Psoas muscle (tissue), 8 donors: ENCODE measurements around the gene NFATC1. TPM values are rescaled to one million over a fixed set of nuclear protein-coding genes. Genes with fewer than 3 reads are reported as not detected.
"Not testable (repeated sequence)": the region's sequence is repeated elsewhere in the genome, so short reads cannot be mapped to it uniquely, and the experiment has no call there.

Source experiments
- ATAC-seq, 4 donors: fragments of 200-7000 bp; cut with Tn5 transposase; one replicate each; pipeline ENCODE4 v1.9.1; 2020; ENCODE audit warnings: moderate library complexity in 3 of 4, mild to moderate bottlenecking in 2 of 4
- DNase-seq, 2 donors: peaks; one replicate each; pipeline ENCODE4 v3.0.0-alpha.2; 2020
- H3K27ac ChIP-seq: fragments of 200-600 bp; one replicate; pipeline ENCODE4 v1.8.0; 2022
- H3K27me3 ChIP-seq, 3 donors: fragments of 200-600 bp in 1 of 3; one replicate each; pipeline versions ENCODE4 v1.6.1 to v1.8.0; 2013 to 2022; ENCODE audit warnings: low read length in 2 of 3, mild to moderate bottlenecking in 2 of 3, moderate library complexity in 1 of 3; ENCODE audit not compliant: insufficient read depth in 3 of 3
- H3K36me3 ChIP-seq, 2 donors: fragments of 200-600 bp in 1 of 2; one replicate each; pipeline versions ENCODE4 v1.6.1 to v1.8.0; 2013 to 2022; ENCODE audit warnings: low read depth in 1 of 2, mild to moderate bottlenecking in 1 of 2, moderate library complexity in 1 of 2; ENCODE audit not compliant: insufficient read depth in 1 of 2
- H3K4me1 ChIP-seq: fragments of 200-600 bp; one replicate; pipeline ENCODE4 v1.8.0; 2022
- H3K4me3 ChIP-seq: fragments of 200-600 bp; one replicate; pipeline ENCODE4 v1.8.0; 2022; ENCODE audit warnings: mild to moderate bottlenecking
- H3K9me3 ChIP-seq: fragments of 200-600 bp; one replicate; pipeline ENCODE4 v1.8.0; 2022
- WGBS, 3 donors: extraction: QIAGEN DNeasy Blood & Tissue Kit; methylation state at CpG; one replicate each; pipeline versions ENCODE4 v1.1.6 to v1.1.7; 2013; 5-methylcytosine and 5-hydroxymethylcytosine counted together
- intact Hi-C, 2 donors: fragments of 100-400 bp; cut with DNase I; formaldehyde crosslinking; loops; one replicate each; pipeline versions ENCODE4 v1.11.0 to v1.14.2; 2022
- polyA plus RNA-seq, 3 donors: library from polyadenylated mRNA; stranded (reverse); fragments of 200-250 nt; gene quantifications; one replicate each; pipeline ENCODE4 v1.2.3, GENCODE V29; 2013
- total RNA-seq, 4 donors: library from RNA; stranded (reverse); fragmentation: NEBNext Ultra II Directional in 2 of 4; extraction: Animal tissue kit (Norgen Biotek cat#: 25700) in 2 of 4; gene quantifications; one replicate each; pipeline versions ENCODE4 v1.2.1 to v1.2.4, GENCODE V29; 2021 to 2023
- TF ChIP-seq, protein P1 (sequence below): fragments of 200-600 bp; IDR thresholded peaks from one replicate; pipeline ENCODE4 v1.8.0; 2022; ENCODE audit warnings: antibody characterized with exemption
- donor health status: healthy with polysubstance abuse.
- donor health status: DM: no; HTN: no; CAD: no; lungs with moderate emphysema.
- donor health status: Bipolar disorder and iron deficiency.
- donor health status: healthy.
- donor health status: DM: yes; HTN: yes; CAD: no.
- donor health status: DM: no; HTN: no; CAD: no.
- donor health status: DM: no; HTN: no; CAD: no.
- donor health status: DM: yes; HTN: yes; CAD: no.

NFATC1 gene
- total and polyA plus RNA-seq, 7 donors, result 3.0 to 28.7 (median 21.0) TPM

DNA sequence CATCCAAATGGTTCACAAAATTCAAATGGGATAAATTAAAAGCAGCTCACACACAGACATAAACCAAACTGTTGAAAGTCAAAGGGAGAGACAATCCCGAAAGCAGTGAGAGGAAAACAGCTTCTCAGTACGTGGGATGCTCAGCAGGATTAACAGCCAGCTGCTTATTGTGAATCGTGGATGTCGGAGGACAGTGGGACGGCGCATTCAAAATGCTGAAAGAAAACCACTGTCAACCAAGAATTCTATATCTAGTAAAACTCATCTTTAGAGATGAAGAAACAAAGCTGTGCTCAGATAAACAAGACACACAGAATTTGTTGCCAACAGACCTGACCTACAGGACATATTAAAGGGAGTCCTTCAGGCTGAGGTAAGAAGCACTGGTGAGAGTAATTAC lies 102.9 kb downstream of the NFATC1 start:
- no peak overlapping the region for H3K27ac ChIP-seq
- no peaks in the 10 kb centered on the region for H3K4me1 ChIP-seq

DNA sequence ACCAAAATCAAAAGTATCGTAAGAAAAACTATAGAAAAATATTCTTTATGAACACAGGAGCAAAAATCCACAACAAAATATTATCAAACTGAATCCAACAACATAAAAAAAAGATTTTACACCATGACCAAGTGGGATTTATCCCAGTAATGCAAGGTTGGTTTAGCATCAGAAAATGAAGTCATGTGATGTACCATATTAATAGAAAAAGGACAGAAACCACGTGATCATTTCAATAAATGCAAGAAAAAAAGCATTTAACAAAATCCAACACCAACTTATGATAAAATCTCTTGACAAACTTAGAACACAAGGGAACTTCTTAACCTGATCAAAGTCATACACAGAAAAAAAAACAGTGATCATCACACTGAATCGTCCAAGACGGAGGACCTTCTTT lies 105.3 kb downstream of the NFATC1 start:
- H3K36me3 ChIP-seq, result peaks cover 0 to 7% of the 10 kb centered on the region in 2 donors
- no peak for ATAC-seq
- peaks cover 3% of the 10 kb centered on the region for H3K4me1 ChIP-seq
- H3K9me3 ChIP-seq, result peaks cover 4% of the 10 kb centered on the region
- H3K27ac ChIP-seq, result no peak overlapping the region
- 93 to 96% (median 95%) methylated on average over 4 of the region's 4 CpGs for WGBS, 3 donors
- H3K27me3 ChIP-seq, result no peaks in the 10 kb centered on the region
- intact Hi-C loops, result loop anchor here in 1 of 2 donors (10.0 kb wide), 1 partner anchor 64 kb away; no protein-coding TSS in a partner anchor
- no peak for DNase-seq
- H3K4me3 ChIP-seq, result no peak overlapping the region
- TF ChIP-seq, protein P1, sequence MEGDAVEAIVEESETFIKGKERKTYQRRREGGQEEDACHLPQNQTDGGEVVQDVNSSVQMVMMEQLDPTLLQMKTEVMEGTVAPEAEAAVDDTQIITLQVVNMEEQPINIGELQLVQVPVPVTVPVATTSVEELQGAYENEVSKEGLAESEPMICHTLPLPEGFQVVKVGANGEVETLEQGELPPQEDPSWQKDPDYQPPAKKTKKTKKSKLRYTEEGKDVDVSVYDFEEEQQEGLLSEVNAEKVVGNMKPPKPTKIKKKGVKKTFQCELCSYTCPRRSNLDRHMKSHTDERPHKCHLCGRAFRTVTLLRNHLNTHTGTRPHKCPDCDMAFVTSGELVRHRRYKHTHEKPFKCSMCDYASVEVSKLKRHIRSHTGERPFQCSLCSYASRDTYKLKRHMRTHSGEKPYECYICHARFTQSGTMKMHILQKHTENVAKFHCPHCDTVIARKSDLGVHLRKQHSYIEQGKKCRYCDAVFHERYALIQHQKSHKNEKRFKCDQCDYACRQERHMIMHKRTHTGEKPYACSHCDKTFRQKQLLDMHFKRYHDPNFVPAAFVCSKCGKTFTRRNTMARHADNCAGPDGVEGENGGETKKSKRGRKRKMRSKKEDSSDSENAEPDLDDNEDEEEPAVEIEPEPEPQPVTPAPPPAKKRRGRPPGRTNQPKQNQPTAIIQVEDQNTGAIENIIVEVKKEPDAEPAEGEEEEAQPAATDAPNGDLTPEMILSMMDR, result no peak

More for the DNA sequence above, 102.9 kb downstream of the NFATC1 start:
- Histone ChIP-seq H3K36me3 (peaks cover 0 to 11% of the 10 kb centered on the region in 2 donors), H3K27me3 (no peaks in the 10 kb centered on the region), H3K9me3 (peaks cover 4% of the 10 kb centered on the region), H3K4me3 (no peak overlapping the region)
- no peak for DNase-seq
- intact Hi-C loops, result no loop called here
- WGBS, 3 donors, result 96 to 98% (median 98%) methylated on average over 6 of the region's 6 CpGs
- TF ChIP-seq, protein P1, result no peak
- no peak for ATAC-seq

DNA sequence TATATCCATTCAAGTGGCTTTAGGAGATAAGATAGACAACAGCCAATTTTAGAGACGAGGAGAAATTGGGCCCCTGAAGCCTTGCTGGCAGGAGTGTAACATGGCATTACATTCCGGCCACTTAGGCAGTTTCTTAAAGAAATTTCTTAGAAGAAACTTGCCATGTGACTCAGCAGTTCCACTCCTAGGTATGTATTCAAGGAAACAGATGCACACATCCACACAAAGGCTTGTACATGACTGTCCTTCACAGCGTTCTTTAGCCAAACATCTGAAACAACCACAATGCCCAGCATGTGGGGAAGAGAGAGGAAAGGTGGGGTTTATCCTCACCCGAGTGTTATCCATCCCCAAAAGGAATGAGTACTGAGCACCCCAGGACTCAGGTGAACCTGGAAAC lies 107.1 kb downstream of the NFATC1 start:
- intact Hi-C loops, result loop anchor here in 1 of 2 donors (10.0 kb wide), 1 partner anchor 62 kb away; no protein-coding TSS in a partner anchor
- 81 to 92% (median 91%) methylated on average over 4 of the region's 4 CpGs for WGBS, 3 donors
- peaks cover 4% of the 10 kb centered on the region for H3K9me3 ChIP-seq
- no peak for ATAC-seq
- TF ChIP-seq, protein P1, result no peak
- DNase-seq, result no peak
- no peak overlapping the region for H3K4me3 ChIP-seq
- no peak overlapping the region for H3K27ac ChIP-seq
- H3K27me3 ChIP-seq, result no peaks in the 10 kb centered on the region
- H3K36me3 ChIP-seq, result no peaks in the 10 kb centered on the region
- H3K4me1 ChIP-seq, result peaks cover 20% of the 10 kb centered on the region

DNA sequence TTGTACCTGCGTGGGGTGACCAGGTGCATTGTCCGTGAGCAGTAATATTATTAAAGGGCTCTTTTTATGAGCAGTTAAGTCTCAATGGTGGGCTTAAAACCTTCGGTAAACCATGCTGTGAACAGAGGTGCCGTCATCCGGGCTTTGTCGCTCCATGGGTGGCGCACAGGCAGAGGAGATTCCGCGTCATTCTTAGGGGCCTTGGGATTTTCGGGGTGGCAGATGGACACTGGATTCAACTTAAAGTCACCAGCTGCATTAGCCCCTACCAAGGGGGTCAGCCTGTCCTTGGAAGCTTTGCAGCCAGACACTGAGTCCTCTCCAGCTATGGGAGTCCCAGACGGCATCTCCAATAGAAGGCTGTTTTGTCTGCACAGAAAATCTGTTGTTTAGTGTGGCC lies 107.7 kb downstream of the NFATC1 start:
- Histone ChIP-seq H3K36me3 (no peaks in the 10 kb centered on the region), H3K4me1 (peaks cover 24% of the 10 kb centered on the region), H3K27me3 (no peaks in the 10 kb centered on the region), H3K9me3 (peaks cover 3% of the 10 kb centered on the region), H3K27ac (no peak overlapping the region), H3K4me3 (no peak overlapping the region)
- DNase-seq (peak in 1 of 2 donors; percentile 30), ATAC-seq (no peak)
- 97% methylated on average over 11 of the region's 11 CpGs for WGBS, 3 donors
- TF ChIP-seq, protein P1, result no peak
- intact Hi-C loops, result loop anchor here in 1 of 2 donors (10.0 kb wide), 1 partner anchor 61 kb away; no protein-coding TSS in a partner anchor

DNA sequence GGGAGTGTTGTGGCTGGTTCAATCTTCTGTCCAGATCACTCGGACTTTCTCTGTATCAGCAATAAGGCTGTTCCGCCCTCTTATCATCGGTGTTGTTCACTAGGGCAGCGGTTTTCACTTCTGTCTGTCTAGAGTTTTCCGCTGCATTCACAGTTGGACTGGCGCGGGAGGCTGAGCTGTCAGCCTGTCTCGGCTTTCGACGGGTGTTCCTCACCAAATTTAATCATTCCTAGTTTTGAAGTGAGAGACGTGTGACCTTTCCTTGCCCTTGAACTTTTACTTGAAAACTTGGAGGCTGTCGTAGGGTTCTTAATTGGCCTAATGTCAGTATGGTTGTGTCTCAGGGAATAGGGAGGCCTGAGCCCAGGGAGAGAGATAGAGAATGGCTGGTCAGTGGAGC lies 108.3 kb downstream of the NFATC1 start:
- H3K4me3 ChIP-seq, result no peak overlapping the region
- 85 to 96% (median 92%) methylated on average over 12 of the region's 12 CpGs for WGBS, 3 donors
- H3K9me3 ChIP-seq, result no peaks in the 10 kb centered on the region
- no peaks in the 10 kb centered on the region for H3K36me3 ChIP-seq
- ATAC-seq (no peak), DNase-seq (no peak)
- TF ChIP-seq, protein P1, result no peak
- no peak overlapping the region for H3K27ac ChIP-seq
- H3K4me1 ChIP-seq, result peaks cover 27% of the 10 kb centered on the region
- H3K27me3 ChIP-seq, result no peaks in the 10 kb centered on the region
- intact Hi-C loops, result loop anchor here in 1 of 2 donors (10.0 kb wide), 1 partner anchor 61 kb away; no protein-coding TSS in a partner anchor

DNA sequence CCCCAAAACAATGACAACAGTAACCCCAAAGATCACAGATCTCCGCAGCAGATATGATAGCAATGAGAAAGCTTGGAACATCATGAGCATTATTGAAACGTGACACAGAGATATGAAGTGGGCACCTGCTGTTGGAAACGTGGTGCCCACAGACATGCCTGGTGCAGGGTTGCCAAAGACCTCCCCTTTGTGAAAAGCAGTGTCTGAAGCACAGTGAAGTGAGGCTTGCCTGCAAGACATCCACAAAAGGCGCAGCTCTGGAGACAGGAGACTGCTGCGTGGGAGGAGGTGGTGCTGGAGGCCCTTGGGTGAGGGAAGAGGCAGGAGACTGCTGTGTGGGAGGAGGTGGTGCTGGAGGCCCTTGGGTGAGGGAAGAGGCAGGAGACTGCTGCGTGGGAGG lies 108.8 kb downstream of the NFATC1 start:
- ATAC-seq, H3K27ac ChIP-seq, H3K27me3 ChIP-seq, H3K4me3 ChIP-seq, H3K9me3 ChIP-seq, H3K36me3 ChIP-seq, DNase-seq: not testable (repeated sequence)
- H3K4me1 ChIP-seq, result peaks cover 27% of the 10 kb centered on the region
- 47 to 67% (median 57%) methylated on average over 5 of the region's 6 CpGs for WGBS, 3 donors
- intact Hi-C loops, result loop anchor here in 1 of 2 donors (10.0 kb wide), 1 partner anchor 60 kb away; no protein-coding TSS in a partner anchor

DNA sequence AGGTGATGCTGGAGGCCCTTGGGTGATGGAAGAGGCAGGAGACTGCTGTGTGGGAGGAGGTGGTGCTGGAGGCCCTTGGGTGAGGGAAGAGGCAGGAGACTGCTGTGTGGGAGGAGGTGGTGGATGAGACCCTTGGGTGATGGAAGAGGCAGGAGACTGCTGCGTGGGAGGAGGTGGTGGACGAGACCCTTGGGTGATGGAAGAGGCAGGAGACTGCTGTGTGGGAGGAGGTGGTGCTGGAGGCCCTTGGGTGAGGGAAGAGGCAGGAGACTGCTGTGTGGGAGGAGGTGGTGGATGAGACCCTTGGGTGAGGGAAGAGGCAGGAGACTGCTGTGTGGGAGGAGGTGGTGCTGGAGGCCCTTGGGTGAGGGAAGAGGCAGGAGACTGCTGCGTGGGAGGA lies 109.7 kb downstream of the NFATC1 start:
- intact Hi-C loops, result loop anchor here in 1 of 2 donors (5.0 to 10.0 kb wide), 2 partner anchors 59 to 103 kb away; no protein-coding TSS in a partner anchor
- peak in 1 of 2 donors; percentile 34 for DNase-seq
- not testable (repeated sequence) for H3K36me3 ChIP-seq

More for the DNA sequence above, 109.7 kb downstream of the NFATC1 start:
- peaks cover 27% of the 10 kb centered on the region for H3K4me1 ChIP-seq
- H3K4me3 ChIP-seq, ATAC-seq, H3K9me3 ChIP-seq, H3K27ac ChIP-seq, H3K27me3 ChIP-seq: not testable (repeated sequence)
- WGBS, 3 donors, result 86 to 95% (median 92%) methylated on average over 3 of the region's 3 CpGs
